ENCODE data around the gene HS6ST3. TPM values are rescaled to one million over a fixed set of nuclear protein-coding genes. Genes with fewer than 3 reads are reported as not detected.

The HS6ST3 gene
- polyA plus RNA-seq, 2 donors, result 0.12 to 0.25 TPM

- whole genome bisulfite sequencing, 2 donors, result 43 to 69% methylated on average over 1 of the region's 1 CpG
- H3K36me3 ChIP-seq (ENCODE audit: control insufficient read depth in 2 of 2, insufficient read depth in 2 of 2, low read length in 1 of 2), result no peaks in the 10 kb centered on the region
- H3K4me3 ChIP-seq (ENCODE audit: low read depth in 1 of 2, low read length in 2 of 2), result no peak overlapping the region
- H3K4me1 ChIP-seq (ENCODE audit: control insufficient read depth in 2 of 2, insufficient read depth in 2 of 2, low read length in 1 of 2), result no peaks in the 10 kb centered on the region
- no peak overlapping the region for H3K27ac ChIP-seq (ENCODE audit: low read depth in 2 of 2, low read length in 1 of 2)
- no peaks in the 10 kb centered on the region for H3K27me3 ChIP-seq (ENCODE audit: control insufficient read depth in 1 of 2, insufficient read depth in 2 of 2, low read length in 2 of 2)
- H3K9me3 ChIP-seq (ENCODE audit: control insufficient read depth in 2 of 2, insufficient read depth in 1 of 2, low read depth in 1 of 2, low read length in 1 of 2), result no peaks in the 10 kb centered on the region
Observed at GRCh38 chr13:96273196-96273595, 183.3 kb downstream of the HS6ST3 start.

- Histone ChIP-seq H3K27ac (ENCODE audit: low read depth in 2 of 2, low read length in 1 of 2) (no peak overlapping the region), H3K4me1 (ENCODE audit: control insufficient read depth in 2 of 2, insufficient read depth in 2 of 2, low read length in 1 of 2) (no peaks in the 10 kb centered on the region), H3K36me3 (ENCODE audit: control insufficient read depth in 2 of 2, insufficient read depth in 2 of 2, low read length in 1 of 2) (no peaks in the 10 kb centered on the region), H3K27me3 (ENCODE audit: control insufficient read depth in 1 of 2, insufficient read depth in 2 of 2, low read length in 2 of 2) (no peaks in the 10 kb centered on the region), H3K9me3 (ENCODE audit: control insufficient read depth in 2 of 2, insufficient read depth in 1 of 2, low read depth in 1 of 2, low read length in 1 of 2) (no peaks in the 10 kb centered on the region), H3K4me3 (ENCODE audit: low read depth in 1 of 2, low read length in 2 of 2) (no peak overlapping the region)
- WGBS, 2 donors, result 93 to 100% methylated on average over 2 of the region's 2 CpGs
Observed at GRCh38 chr13:96274046-96274445, 184.1 kb downstream of the HS6ST3 start.

GRCh38 chr13:96279904-96280303, 190.0 kb downstream of the HS6ST3 start:
- no peak overlapping the region for H3K27ac ChIP-seq (ENCODE audit: low read depth in 2 of 2, low read length in 1 of 2)
- WGBS, 2 donors, result 74 to 84% methylated on average over 3 of the region's 3 CpGs
- no peaks in the 10 kb centered on the region for H3K9me3 ChIP-seq (ENCODE audit: control insufficient read depth in 2 of 2, insufficient read depth in 1 of 2, low read depth in 1 of 2, low read length in 1 of 2)
- H3K27me3 ChIP-seq (ENCODE audit: control insufficient read depth in 1 of 2, insufficient read depth in 2 of 2, low read length in 2 of 2), result no peaks in the 10 kb centered on the region
- no peaks in the 10 kb centered on the region for H3K4me1 ChIP-seq (ENCODE audit: control insufficient read depth in 2 of 2, insufficient read depth in 2 of 2, low read length in 1 of 2)
- H3K4me3 ChIP-seq (ENCODE audit: low read depth in 1 of 2, low read length in 2 of 2), result no peak overlapping the region
- no peaks in the 10 kb centered on the region for H3K36me3 ChIP-seq (ENCODE audit: control insufficient read depth in 2 of 2, insufficient read depth in 2 of 2, low read length in 1 of 2)

GRCh38 chr13:96284971-96285370, 195.1 kb downstream of the HS6ST3 start:
- no peaks in the 10 kb centered on the region for H3K9me3 ChIP-seq (ENCODE audit: control insufficient read depth in 2 of 2, insufficient read depth in 1 of 2, low read depth in 1 of 2, low read length in 1 of 2)
- no peak overlapping the region for H3K27ac ChIP-seq (ENCODE audit: low read depth in 2 of 2, low read length in 1 of 2)
- no peak overlapping the region for H3K4me3 ChIP-seq (ENCODE audit: low read depth in 1 of 2, low read length in 2 of 2)
- H3K36me3 ChIP-seq (ENCODE audit: control insufficient read depth in 2 of 2, insufficient read depth in 2 of 2, low read length in 1 of 2), result no peaks in the 10 kb centered on the region
- H3K27me3 ChIP-seq (ENCODE audit: control insufficient read depth in 1 of 2, insufficient read depth in 2 of 2, low read length in 2 of 2), result no peaks in the 10 kb centered on the region
- H3K4me1 ChIP-seq (ENCODE audit: control insufficient read depth in 2 of 2, insufficient read depth in 2 of 2, low read length in 1 of 2), result no peaks in the 10 kb centered on the region
- 81 to 83% methylated on average over 4 of the region's 4 CpGs for WGBS, 2 donors

- 60 to 93% methylated on average over 1 of the region's 1 CpG for WGBS, 2 donors
- no peak overlapping the region for H3K4me3 ChIP-seq (ENCODE audit: low read depth in 1 of 2, low read length in 2 of 2)
Observed at GRCh38 chr13:96285729-96286128, 195.8 kb downstream of the HS6ST3 start.

GRCh38 chr13:96294930-96295881, 205.3 kb downstream of the HS6ST3 start:
- 50 to 61% methylated on average over 7 of the region's 7 CpGs for WGBS, 2 donors
- no peaks in the 10 kb centered on the region for H3K36me3 ChIP-seq (ENCODE audit: control insufficient read depth in 2 of 2, insufficient read depth in 2 of 2, low read length in 1 of 2)
- H3K27ac ChIP-seq (ENCODE audit: low read depth in 2 of 2, low read length in 1 of 2), result no peak overlapping the region
- no peaks in the 10 kb centered on the region for H3K9me3 ChIP-seq (ENCODE audit: control insufficient read depth in 2 of 2, insufficient read depth in 1 of 2, low read depth in 1 of 2, low read length in 1 of 2)
- H3K4me3 ChIP-seq (ENCODE audit: low read depth in 1 of 2, low read length in 2 of 2), result no peak overlapping the region
- H3K4me1 ChIP-seq (ENCODE audit: control insufficient read depth in 2 of 2, insufficient read depth in 2 of 2, low read length in 1 of 2), result no peaks in the 10 kb centered on the region
- no peaks in the 10 kb centered on the region for H3K27me3 ChIP-seq (ENCODE audit: control insufficient read depth in 1 of 2, insufficient read depth in 2 of 2, low read length in 2 of 2)

More at GRCh38 chr13:96285729-96286128, 195.8 kb downstream of the HS6ST3 start:
- Histone ChIP-seq H3K9me3 (ENCODE audit: control insufficient read depth in 2 of 2, insufficient read depth in 1 of 2, low read depth in 1 of 2, low read length in 1 of 2) (no peaks in the 10 kb centered on the region), H3K36me3 (ENCODE audit: control insufficient read depth in 2 of 2, insufficient read depth in 2 of 2, low read length in 1 of 2) (no peaks in the 10 kb centered on the region), H3K27me3 (ENCODE audit: control insufficient read depth in 1 of 2, insufficient read depth in 2 of 2, low read length in 2 of 2) (no peaks in the 10 kb centered on the region), H3K27ac (ENCODE audit: low read depth in 2 of 2, low read length in 1 of 2) (no peak overlapping the region), H3K4me1 (ENCODE audit: control insufficient read depth in 2 of 2, insufficient read depth in 2 of 2, low read length in 1 of 2) (no peaks in the 10 kb centered on the region)

GRCh38 chr13:96297360-96297759, 207.5 kb downstream of the HS6ST3 start:
- Histone ChIP-seq H3K27ac (ENCODE audit: low read depth in 2 of 2, low read length in 1 of 2) (no peak overlapping the region), H3K4me3 (ENCODE audit: low read depth in 1 of 2, low read length in 2 of 2) (no peak overlapping the region), H3K27me3 (ENCODE audit: control insufficient read depth in 1 of 2, insufficient read depth in 2 of 2, low read length in 2 of 2) (no peaks in the 10 kb centered on the region), H3K4me1 (ENCODE audit: control insufficient read depth in 2 of 2, insufficient read depth in 2 of 2, low read length in 1 of 2) (no peaks in the 10 kb centered on the region), H3K9me3 (ENCODE audit: control insufficient read depth in 2 of 2, insufficient read depth in 1 of 2, low read depth in 1 of 2, low read length in 1 of 2) (no peaks in the 10 kb centered on the region), H3K36me3 (ENCODE audit: control insufficient read depth in 2 of 2, insufficient read depth in 2 of 2, low read length in 1 of 2) (no peaks in the 10 kb centered on the region)
- WGBS, 2 donors, result 68 to 72% methylated on average over 3 of the region's 3 CpGs

- Histone ChIP-seq H3K9me3 (ENCODE audit: control insufficient read depth in 2 of 2, insufficient read depth in 1 of 2, low read depth in 1 of 2, low read length in 1 of 2) (no peaks in the 10 kb centered on the region), H3K27me3 (ENCODE audit: control insufficient read depth in 1 of 2, insufficient read depth in 2 of 2, low read length in 2 of 2) (no peaks in the 10 kb centered on the region), H3K4me1 (ENCODE audit: control insufficient read depth in 2 of 2, insufficient read depth in 2 of 2, low read length in 1 of 2) (no peaks in the 10 kb centered on the region), H3K4me3 (ENCODE audit: low read depth in 1 of 2, low read length in 2 of 2) (no peak overlapping the region), H3K27ac (ENCODE audit: low read depth in 2 of 2, low read length in 1 of 2) (no peak overlapping the region), H3K36me3 (ENCODE audit: control insufficient read depth in 2 of 2, insufficient read depth in 2 of 2, low read length in 1 of 2) (no peaks in the 10 kb centered on the region)
- 78 to 83% methylated on average over 4 of the region's 4 CpGs for WGBS, 2 donors
Observed at GRCh38 chr13:96299235-96299634, 209.3 kb downstream of the HS6ST3 start.

- no peak overlapping the region for H3K4me3 ChIP-seq (ENCODE audit: low read depth in 1 of 2, low read length in 2 of 2)
- 82 to 83% methylated on average over 3 of the region's 3 CpGs for WGBS, 2 donors
- H3K4me1 ChIP-seq (ENCODE audit: control insufficient read depth in 2 of 2, insufficient read depth in 2 of 2, low read length in 1 of 2), result no peaks in the 10 kb centered on the region
- H3K9me3 ChIP-seq (ENCODE audit: control insufficient read depth in 2 of 2, insufficient read depth in 1 of 2, low read depth in 1 of 2, low read length in 1 of 2), result no peaks in the 10 kb centered on the region
- H3K36me3 ChIP-seq (ENCODE audit: control insufficient read depth in 2 of 2, insufficient read depth in 2 of 2, low read length in 1 of 2), result no peaks in the 10 kb centered on the region
- no peak overlapping the region for H3K27ac ChIP-seq (ENCODE audit: low read depth in 2 of 2, low read length in 1 of 2)
- H3K27me3 ChIP-seq (ENCODE audit: control insufficient read depth in 1 of 2, insufficient read depth in 2 of 2, low read length in 2 of 2), result no peaks in the 10 kb centered on the region
Observed at GRCh38 chr13:96308568-96308967, 218.7 kb downstream of the HS6ST3 start.

GRCh38 chr13:96314974-96315373, 225.1 kb downstream of the HS6ST3 start:
- H3K27me3 ChIP-seq (ENCODE audit: control insufficient read depth in 1 of 2, insufficient read depth in 2 of 2, low read length in 2 of 2), result no peaks in the 10 kb centered on the region
- no peak overlapping the region for H3K4me3 ChIP-seq (ENCODE audit: low read depth in 1 of 2, low read length in 2 of 2)
- H3K36me3 ChIP-seq (ENCODE audit: control insufficient read depth in 2 of 2, insufficient read depth in 2 of 2, low read length in 1 of 2), result no peaks in the 10 kb centered on the region
- WGBS, 2 donors, result 33 to 48% methylated on average over 1 of the region's 1 CpG
- no peaks in the 10 kb centered on the region for H3K4me1 ChIP-seq (ENCODE audit: control insufficient read depth in 2 of 2, insufficient read depth in 2 of 2, low read length in 1 of 2)
- no peak overlapping the region for H3K27ac ChIP-seq (ENCODE audit: low read depth in 2 of 2, low read length in 1 of 2)
- no peaks in the 10 kb centered on the region for H3K9me3 ChIP-seq (ENCODE audit: control insufficient read depth in 2 of 2, insufficient read depth in 1 of 2, low read depth in 1 of 2, low read length in 1 of 2)

All from esophagus (tissue), 2 donors.